ENCODE measurements around the gene GABPA.

DNA sequence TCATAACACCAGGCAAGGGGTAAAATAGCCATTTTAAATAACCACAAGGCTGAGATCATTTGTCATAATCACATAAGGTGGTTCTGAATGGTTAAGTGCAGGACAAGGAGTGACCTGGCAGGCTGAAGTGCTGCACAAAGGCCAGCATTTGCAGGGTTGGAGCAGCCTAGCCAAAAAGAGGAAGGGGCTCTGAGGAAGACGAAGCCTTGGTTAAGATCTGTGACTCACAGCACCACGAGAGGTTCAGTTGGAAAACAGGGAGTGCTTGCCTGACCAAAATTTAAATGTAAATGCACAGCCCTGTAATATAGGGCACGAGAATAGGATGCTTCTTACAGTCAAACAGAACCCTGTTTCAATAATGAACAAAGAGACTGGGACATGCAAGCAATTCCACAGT is 12.1 kb upstream of the GABPA start:
- TF ChIP-seq EZH2 (IDR thresholded peaks at IDR 0.05; ENCODE audit: insufficient read depth, poor library complexity, severe bottlenecking) = no peak
- TF ChIP-seq EZH2phosphoT487 (IDR thresholded peaks at IDR 0.05; ENCODE audit: insufficient read depth, low read depth) = no peak
